NCI-H226 (cell line): ENCODE data around the gene DGKI.

ENCODE experiments used
- DNase-seq: peaks from one replicate; pipeline ENCODE4 v3.0.0-alpha.2; 2015

DGKI gene

GRCh38 chr7:137871170-137871915 is 24.6 kb upstream of the DGKI start:
- no peak for DNase-seq

DNA sequence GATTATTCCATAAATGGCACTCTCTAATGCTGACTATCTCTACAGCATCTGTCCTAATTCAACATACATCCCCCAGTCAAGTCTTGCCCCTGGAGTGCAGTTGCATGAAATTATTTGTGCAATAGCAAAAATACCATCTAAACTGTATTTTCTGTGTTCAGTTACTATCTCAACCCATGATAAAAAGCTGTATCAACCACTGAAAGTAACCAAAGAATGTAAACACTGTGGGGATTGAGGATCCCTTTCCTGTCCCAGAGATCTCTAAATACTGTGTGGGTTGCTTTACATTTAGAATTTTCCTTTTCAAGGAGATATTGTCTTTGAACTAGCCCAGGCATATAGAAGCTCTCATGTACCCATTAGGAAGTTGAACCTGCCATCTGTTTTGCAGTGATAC is 23.9 kb upstream of the DGKI start:
- DNase-seq = no peak

DNA sequence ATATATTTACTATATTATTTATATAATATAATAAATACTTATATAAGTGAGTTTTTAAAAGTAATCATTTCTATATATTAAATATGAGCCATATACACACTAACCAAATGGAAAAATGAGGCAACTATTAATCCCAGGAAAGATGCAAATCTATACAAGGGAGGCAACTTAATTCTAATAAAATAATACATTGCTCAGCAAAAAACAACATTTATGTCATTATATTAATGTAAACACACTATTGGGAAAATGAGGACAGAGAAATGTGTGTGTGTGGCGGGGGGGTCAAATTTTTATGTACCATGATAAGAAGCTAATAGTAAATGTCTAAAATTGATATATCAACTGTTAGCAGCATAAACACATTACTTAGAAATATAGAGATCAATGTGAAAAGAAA is 23.3 kb upstream of the DGKI start:
- no peak for DNase-seq

DNA sequence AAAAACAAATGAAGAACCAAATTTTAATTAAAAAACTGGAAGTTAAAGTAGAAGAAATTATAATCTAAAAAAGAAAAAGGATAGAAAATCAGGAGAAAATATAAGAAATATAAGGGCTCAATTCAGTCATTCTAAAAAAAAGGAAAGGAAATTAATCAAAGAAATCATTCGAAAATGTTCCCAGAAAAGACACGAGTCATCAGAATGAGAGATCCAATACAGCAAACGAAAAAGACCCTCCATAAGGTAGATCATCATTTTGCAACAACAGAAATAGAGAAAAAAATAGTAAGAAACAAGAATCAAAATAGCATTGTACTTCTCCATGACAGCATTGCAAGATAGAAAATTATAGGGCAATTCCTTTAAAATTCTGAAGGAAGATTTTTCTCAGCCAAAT is 22.5 kb upstream of the DGKI start:
- no peak for DNase-seq

- no peak for DNase-seq
These were observed 20.5 kb upstream of the DGKI start for GRCh38 chr7:137867289-137867688.

- no peak for DNase-seq
These were observed 19.0 kb upstream of the DGKI start for GRCh38 chr7:137865764-137866163.

- no peak for DNase-seq
These were observed 16.2 kb upstream of the DGKI start for GRCh38 chr7:137862964-137863363.

- DNase-seq = no peak
These were observed 15.6 kb upstream of the DGKI start for GRCh38 chr7:137862358-137862757.

DNA sequence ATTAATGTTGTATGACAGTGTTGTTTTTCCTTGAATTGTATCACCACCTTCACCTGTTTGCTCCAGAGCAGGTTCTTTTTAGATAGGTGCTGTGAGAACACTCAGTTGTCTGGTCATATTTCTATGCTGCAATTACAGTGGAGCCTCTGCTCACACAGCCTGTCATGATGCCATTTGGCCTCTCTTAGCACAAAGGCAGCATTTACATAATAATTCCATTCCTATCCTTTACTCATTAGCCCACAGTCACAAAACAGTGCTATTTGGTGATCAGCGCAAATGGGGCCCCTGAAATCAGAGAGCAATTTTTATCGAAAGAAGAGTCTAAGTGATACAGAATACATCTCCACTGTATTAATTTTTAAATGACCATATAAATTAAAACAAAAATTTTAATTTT is 13.8 kb upstream of the DGKI start:
- DNase-seq = no peak

DNA sequence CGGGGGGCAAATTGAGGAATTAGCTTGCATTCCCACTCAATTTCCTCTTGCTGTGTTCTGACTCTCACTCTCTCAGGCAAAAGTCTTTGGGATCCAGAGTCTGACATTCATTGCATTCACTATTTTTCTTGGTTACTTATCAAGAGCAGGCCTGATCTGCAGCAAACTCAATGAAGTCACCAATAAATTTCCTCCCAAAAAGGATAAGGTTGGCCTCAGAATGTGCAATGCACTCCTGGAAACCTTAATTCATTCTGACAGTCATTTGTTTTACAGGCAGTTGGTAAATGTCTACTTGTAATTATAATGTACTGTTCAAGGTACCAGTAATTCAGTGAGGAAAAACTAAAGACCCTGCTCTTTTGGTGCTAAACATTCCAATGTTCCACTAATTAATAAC is 6.3 kb upstream of the DGKI start:
- DNase-seq = no peak

DNA sequence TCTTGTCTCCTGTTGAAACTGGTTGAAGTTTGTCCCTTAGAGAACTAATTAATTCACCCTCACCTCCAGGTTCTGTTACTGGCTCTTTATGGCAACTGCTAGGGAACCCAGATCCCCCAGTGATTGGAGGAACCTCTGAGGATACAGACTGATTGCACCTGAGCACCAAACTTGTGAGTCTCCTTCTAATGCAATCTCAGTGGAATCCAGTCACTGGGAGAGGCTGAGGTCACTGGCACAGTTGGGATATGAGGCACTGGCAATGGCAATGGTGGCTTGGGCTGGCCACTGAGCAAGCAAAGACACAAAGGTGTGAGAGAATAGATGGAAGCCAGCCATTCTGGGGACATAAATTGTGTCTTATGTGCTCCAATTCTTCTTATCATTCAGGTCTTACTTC is 5.3 kb upstream of the DGKI start:
- no peak for DNase-seq

DNA sequence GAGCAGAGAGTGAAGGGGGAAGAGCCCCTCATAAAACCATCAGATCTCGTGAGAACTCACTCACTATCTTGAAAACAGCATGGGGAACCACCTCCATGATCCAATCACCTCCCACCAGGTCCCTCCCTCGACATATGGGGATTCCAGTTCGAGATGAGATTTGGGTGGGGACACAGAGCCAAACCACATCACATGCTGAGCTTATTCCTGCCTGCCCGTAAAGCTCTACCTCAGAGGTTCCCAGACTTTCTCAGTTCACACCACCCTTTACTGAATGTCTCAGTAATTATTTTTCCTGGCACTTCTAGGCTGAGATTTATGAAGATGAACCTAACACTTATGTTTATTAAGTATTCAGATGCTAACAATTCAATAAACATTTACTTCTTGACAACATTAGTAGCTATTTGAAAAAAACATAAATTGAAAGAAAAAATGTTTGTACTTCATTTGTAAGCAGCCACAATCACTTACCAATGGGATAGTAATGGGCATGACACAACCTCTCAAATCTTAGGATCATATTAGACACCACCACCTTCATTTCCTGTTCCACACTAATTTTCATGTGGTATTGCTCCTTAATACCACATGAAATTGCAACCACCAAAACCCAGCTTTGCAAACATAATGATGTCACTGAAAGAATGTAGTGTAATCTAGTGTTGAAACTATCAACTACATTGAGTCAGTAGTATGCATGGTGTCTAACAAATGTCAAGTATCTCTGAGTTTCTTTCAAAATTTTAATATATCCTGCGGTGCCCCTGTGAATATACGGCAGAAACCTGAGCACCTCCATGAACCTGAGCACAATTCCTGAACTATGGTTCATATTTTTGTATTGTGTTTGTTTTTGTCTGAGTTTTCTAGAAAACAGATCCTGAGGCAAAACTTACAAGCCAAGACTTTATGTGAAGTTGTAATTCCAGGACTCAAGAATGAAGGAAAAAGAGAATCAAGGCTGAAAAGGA is 4.5 kb upstream of the DGKI start:
- peak; percentile 9 for DNase-seq

DNA sequence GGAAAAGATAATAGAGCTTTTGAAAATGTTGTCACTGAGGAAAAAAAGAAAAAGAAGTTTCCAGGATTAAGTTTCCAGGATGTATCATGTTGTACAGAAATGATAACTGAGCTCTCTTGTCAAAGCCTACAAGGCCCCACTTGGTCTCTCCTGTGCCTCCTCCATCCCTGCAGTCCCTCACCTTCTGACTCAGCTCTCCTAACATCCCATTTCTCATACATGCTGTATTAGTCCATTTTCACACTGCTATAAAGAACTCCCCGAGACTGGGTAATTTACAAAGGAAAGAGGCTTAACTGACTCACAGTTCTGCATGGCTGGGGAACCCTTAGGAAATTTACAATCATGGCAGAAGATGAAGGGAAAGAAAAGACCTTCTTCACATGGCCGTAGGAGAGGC is 3.8 kb upstream of the DGKI start:
- peak; percentile 31 for DNase-seq

DNA sequence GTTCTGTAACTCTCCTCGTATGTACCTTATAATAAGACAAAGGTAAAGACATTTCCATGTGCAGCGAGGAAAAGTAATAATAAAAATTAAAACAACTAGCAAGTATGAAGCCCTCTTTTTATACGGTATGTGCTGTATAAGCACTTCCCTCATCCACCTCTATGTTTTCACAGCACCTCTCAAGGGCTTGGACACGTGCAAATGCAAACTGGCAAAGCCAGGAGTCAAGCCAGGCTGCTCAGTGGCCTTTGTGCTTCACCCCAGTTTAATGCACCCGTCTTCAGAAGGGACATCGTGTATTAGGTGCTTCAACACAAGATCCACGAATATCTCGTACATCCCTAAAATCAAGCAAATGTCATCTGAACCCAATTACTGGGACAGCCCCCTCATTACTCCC is 1.3 kb upstream of the DGKI start:
- DNase-seq = no peak

DNA sequence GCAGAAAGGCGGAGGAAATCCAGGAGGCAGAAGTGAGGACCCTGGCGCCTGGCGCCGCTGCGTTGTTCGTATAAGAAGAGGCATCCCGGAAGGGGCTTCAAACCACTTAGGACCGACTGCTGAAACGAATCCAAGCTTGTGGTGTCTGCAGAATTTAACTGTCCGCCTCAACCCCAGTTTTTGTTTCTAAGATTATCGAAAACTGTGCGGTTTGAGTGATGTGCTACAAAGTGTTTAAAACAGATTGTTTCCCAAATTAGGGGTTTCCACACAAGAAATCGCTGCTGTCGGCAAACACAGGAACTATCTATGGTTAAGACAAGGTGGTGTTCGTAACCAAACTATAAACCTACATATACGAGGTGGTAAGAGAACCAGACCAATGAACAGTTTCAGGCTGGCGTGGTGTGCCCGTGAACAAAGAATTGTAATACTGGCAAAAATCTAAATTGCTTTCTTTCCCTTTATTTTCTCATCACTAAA is 835 bp upstream of the DGKI start:
- no peak for DNase-seq

- no peak for DNase-seq
These were observed 286 bp downstream of the DGKI start for GRCh38 chr7:137846549-137846826.

GRCh38 chr7:137844677-137845425 is 1.9 kb downstream of the DGKI start:
- no peak for DNase-seq

DNA sequence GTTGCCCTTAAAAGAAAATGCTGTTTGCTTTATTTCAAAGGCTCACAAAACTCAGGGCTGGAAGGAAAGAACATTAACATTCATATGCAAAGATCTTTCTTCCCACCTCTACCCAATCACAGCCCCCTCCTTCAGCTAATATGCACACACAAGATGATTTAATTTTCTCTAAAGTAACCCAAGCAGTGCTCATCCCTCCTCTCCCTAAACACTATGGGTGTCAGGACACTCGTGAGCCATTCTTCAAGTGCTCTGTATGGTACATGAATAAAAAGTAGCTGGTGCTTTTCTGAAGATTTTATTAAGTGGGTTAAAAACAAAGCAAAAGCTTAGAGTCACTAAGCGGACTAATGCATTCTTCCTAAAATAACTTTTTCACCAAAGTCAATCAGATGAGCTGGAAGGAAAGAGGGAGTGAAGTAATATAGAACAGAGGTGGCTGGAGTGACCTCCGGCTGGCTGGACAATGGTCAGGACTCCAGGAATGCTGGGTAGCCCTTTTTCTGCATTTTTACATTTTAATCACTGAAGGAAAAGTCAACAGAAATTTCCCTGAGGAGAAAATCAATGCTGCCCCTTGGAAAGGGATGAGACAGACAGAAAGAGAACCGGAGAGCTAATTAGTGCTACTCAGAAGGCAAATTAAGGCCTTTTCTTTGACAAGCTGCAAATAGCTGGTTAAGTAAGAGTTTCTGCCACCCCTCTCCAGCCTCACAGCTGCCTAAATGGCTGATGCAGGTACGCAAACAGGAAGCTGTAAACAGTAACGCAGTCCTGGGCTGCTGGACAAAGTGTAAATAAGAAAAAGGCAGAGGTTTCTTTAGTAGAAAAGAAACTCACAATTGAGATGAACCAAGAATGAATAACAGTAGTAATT is 6.6 kb downstream of the DGKI start:
- DNase-seq = no peak

DNA sequence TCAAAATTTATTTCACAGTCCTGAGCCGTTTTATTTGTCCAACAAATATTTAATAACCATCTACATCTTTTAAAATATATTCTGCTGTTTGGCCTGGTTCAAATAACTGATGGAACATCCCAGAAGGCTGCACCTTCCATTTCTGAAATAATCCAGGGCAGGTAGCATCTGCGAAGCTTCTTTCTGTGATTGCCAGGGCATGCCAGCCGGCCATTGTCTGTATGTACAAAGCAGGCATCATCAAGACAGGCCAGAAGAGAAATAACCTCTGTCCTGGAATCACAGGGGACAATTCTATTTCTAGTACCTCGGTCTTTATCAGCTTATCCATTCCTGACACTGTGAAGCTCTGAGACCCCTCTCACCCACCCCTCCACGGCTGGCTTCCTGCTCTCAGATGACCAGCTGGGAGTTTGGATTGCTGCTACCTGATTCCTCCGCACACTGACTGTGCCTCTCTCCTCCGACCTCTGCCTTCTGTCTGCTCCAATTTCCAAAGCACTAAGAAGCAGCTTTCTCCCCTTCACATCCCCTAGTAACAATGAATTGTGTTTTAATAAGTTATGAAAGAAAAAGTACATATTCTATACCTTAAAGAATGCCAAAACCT is 8.0 kb downstream of the DGKI start:
- DNase-seq = no peak

DNA sequence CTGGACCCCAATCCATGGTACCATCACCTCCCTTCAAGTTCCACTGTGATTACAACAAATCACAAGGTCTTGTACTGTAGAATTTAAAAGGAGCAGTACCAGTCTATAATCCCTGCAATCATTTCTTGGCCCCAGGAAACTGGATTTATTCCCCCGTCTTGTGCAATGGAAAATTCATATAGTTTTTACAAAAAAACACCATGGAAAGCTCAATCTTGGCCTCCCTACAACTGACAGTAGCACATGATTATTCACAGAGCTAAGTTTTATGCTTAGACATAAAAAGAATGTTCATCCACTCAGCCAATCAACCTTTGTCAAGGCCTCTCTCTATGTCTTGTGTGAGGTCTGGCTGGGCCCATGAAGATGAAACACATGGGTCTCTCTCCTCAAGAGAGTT is 10.2 kb downstream of the DGKI start:
- DNase-seq = no peak

DNA sequence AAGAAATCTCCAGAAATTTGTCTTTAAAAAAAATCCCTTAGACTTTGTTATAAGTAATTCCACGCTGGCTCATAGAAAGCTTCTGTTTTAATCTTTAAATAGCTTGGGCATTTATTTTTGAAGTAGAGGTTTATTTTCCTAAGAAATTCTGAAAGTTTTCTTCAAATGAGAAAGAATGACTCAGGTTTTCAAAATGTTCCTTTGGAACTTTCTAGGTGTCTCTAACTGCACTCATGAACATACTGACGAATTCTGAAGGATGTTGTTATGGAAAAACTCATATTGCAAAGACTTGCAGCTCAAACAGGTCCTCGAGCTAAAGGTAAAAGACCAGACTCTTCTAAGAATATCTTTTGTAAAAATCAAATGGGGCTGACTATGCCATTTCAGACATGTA is 10.7 kb downstream of the DGKI start:
- DNase-seq = no peak

GRCh38 chr7:137835486-137836112 is 11.2 kb downstream of the DGKI start:
- DNase-seq = no peak
